Frontal cortex (tissue), 4 donors: ENCODE results near the gene ZMYND19. TPM values are rescaled to one million over a fixed set of nuclear protein-coding genes. Genes with fewer than 3 reads are reported as not detected.
"Not testable (repeated sequence)": the region's sequence is repeated elsewhere in the genome, so short reads cannot be mapped to it uniquely, and the experiment has no call there.

Source experiments
- DNase-seq, 2 donors: peaks; one replicate each; pipeline ENCODE4 v3.0.0; 2012; ENCODE audit warnings: low spot score in 2 of 2
- FAIRE-seq: peaks from 2 replicates; lab custom pipeline; 2012; peaks lifted over from hg19 to GRCh38; lab: Jason Lieb, UNC
- total RNA-seq: library from RNA; depleted of rRNA; stranded (reverse); fragments of >200 nt; gene quantifications from one replicate; pipeline ENCODE4 v1.2.3, GENCODE V29; 2014
- donor health status: control.
- donor health status: control.
- donor health status: control.

The ZMYND19 gene
- total RNA-seq, 1 donor from 2014 or later: 19.6 TPM

DNA sequence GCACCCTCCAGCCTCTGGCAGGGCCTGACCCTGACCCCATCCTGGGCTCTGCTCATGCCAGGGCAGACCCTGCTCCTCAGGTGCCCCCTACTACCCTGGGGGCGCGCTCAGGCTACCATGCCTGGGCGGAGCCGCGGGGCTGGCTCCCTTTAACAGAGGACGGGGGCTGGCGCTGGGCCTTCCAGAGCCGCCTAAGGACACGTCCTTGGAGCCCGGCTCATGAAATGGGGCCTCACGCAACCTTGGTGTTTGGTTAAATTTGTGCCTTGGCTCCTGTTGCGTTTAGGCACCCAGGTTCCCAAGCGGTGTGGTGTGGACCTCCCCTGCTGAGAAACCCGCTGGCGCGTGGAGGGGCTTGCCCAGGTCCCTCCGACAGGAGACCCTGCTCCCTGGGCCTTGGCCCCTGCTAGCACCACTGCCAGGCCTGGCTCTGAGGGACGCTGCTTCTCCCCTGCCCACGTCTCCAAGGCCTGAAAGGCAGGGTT is 25.1 kb upstream of the ZMYND19 start:
- no peak for DNase-seq
- FAIRE-seq: no peak

DNA sequence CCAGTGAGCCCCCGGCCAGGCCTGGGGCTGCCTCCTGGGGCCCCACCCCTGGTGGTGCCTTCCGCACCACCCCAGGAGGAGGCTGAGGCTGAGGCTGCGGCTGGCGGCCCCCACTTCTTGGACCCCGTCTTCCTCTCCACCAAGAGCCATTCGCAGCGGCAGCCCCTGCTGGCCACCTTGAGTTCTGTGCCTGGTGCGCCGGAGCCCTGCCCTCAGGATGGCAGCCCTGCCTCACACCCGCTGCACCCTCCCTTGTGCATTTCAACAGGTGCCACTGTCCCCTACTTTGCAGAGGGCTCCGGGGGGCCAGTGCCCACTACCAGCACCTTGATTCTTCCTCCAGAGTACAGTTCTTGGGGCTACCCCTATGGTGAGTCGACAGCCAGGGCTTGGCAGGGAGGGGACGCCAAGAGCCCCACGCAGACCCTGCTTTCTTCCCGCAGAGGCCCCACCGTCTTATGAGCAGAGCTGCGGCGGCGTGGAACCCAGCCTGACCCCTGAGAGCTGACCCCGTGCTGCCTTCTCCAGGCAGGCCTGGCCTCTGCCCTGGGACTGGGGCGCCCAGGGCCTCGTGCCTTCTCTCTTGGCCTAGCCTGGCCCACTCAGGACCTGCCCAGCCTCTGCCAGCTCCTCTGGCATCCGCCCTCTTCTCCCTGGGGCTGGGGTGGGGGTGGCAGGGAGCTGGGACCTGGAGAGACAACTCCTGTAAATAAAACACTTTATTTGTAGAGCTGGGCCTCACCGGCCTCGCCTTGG is 24.5 kb upstream of the ZMYND19 start:
- no peak for FAIRE-seq
- no peak for DNase-seq

DNA sequence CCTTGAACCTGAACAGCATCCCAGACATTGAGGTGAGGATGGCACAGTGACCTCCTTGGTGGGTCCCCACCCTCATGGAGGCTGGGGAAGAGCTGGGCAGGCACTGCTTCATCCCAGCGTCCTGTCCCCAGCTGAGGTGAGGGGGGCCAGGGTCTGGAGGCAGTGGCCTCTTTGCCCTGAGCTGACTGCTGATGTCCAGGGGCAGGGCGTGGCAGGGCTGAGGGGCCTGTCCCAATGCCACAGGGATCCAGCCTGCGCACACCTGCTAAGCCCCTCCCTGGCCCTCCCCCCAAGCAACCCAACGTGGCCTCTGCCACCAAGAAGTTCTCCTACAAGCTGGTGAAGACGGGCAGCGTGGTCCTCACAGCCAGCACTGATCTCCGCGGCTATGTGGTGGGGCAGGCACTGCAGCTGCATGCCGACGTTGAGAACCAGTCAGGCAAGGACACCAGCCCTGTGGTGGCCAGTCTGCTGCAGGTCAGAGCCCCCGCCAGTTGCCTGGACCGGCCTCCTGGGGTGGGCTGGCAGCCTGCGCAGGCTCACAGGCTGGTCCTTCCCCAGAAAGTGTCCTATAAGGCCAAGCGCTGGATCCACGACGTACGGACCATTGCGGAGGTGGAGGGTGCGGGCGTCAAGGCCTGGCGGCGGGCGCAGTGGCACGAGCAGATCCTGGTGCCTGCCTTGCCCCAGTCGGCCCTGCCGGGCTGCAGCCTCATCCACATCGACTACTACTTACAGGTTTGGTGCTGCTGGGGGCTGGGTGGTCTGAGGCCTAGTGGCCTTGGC is 23.6 kb upstream of the ZMYND19 start:
- DNase-seq (no peak), FAIRE-seq (no peak)

DNA sequence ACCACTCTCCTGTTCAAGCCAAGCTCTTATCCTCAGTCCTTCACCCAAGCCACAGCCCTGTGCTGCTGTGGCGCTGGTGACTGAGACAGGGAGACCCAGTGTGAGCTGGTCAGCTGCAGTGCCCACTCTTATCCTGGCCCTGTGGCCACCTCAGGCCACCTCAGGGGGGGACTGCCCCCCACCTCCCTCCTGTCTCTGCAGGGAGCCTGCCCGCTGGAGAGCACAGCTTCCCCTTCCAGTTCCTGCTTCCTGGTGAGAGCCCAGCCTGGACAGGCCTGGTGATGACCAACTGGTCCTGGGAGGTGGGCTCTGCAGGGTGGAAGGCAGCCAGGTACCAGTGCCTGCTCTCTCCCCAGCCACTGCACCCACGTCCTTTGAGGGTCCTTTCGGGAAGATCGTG is 22.9 kb upstream of the ZMYND19 start:
- DNase-seq (no peak), FAIRE-seq (no peak)

- DNase-seq (no peak), FAIRE-seq (no peak)
These were observed 22.4 kb upstream of the ZMYND19 start for GRCh38 chr9:137612741-137613142.

DNA sequence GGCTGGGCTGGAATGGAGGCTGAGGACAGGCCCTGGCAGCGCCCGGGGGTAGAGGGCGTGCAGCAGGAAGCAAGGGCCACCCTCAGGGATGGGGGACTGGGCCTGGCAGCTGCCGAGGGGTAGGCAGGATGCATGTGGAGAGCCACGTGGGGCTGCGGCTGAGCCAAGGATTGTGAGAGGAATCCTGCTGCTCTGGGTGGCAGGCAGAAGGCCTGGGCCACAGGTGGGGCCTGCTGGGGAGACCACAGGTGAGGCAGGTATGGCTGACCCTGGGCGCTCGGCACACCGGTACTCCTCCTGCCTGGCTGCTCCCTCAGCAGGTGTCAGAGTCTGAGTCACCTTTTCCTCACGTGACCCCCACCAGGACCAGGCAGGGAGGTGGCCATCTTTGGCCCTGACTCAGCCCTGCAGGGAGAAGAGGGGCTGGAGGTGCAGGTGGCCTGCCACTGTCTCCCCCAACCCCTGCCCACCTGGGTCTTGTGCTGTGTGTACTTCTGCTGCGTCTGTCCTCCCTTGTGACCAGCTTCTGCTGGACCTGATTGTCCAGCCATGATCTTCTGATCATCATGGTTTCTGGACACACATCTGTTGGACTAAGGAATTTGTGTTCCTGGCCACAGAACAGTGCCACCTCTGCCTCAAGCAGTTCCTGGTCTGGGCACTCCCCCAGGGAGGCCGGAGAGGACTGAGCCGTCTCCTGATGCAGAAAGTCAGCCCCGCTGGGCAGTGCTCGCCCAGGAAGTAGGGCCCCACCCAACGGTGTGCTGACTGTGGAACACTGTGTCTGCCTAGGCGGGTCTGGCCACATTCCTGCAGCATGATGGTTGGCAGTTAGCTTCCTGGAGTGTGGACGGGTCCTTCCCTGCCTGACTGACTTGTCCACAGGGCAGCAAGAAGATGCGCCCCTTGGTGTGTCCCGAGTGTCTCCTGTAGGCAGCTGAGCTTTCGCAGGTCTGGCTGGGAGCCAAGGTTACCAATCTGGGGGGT is 21.6 kb upstream of the ZMYND19 start:
- no peak for FAIRE-seq
- no peak for DNase-seq

GRCh38 chr9:137610944-137611343 is 20.6 kb upstream of the ZMYND19 start:
- no peak for FAIRE-seq
- DNase-seq: no peak

GRCh38 chr9:137607141-137607857 is 17.0 kb upstream of the ZMYND19 start:
- FAIRE-seq (no peak), DNase-seq (no peak)

GRCh38 chr9:137606734-137607138 is 16.4 kb upstream of the ZMYND19 start:
- FAIRE-seq (no peak), DNase-seq (peak in 1 of 2 donors; percentile 60)

- no peak for DNase-seq
- no peak for FAIRE-seq
These were observed 15.8 kb upstream of the ZMYND19 start for GRCh38 chr9:137606005-137606621.

DNA sequence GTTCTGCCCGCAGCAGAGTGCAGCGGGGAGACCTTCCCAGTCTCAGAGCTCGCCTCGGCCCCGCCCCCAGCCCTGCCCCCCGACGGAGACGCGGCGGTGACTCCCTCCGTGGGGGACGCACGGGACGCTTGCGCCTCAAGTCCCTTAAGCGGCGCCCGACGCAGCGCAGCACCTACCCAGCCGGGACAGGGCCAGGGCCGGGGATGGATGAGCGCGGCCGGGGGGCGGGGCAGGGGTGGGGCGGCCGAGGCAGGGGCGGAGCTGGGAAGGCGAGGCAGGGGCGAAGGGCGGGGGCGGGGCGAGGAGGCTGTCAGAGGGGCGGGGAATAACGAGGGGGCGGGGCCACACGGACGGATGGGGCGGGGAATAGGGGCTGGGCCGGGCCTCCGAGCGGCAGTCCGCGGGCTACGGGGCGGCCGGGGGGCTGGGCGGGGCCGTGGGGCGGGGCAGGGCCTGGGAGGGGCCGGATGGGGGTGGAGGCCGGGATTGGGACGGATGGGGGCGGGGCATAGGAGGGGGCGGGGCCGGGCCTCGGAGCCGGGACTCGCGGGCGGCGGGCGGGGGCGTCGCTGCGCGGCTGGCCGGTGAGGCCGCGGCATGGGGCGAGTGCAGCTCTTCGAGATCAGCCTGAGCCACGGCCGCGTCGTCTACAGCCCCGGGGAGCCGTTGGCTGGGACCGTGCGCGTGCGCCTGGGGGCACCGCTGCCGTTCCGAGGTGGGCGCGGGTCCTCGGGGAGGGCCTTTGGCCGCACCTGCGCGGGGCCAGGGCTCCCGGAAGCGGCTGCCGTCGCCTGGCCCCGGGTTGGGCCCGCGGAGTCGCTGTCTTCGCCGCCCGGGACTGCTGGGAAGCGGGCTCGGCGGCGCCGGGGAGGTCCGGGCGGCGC is 15.1 kb upstream of the ZMYND19 start, which contains the start of gene ARRDC1:
Gene ARRDC1, plus strand, starts transcription at position 566 of the 884 bp plus-strand sequence. Its CDS starts 32 bp downstream, at position 598.
- DNase-seq (peak; percentile 97 to 98), FAIRE-seq (no peak)

DNA sequence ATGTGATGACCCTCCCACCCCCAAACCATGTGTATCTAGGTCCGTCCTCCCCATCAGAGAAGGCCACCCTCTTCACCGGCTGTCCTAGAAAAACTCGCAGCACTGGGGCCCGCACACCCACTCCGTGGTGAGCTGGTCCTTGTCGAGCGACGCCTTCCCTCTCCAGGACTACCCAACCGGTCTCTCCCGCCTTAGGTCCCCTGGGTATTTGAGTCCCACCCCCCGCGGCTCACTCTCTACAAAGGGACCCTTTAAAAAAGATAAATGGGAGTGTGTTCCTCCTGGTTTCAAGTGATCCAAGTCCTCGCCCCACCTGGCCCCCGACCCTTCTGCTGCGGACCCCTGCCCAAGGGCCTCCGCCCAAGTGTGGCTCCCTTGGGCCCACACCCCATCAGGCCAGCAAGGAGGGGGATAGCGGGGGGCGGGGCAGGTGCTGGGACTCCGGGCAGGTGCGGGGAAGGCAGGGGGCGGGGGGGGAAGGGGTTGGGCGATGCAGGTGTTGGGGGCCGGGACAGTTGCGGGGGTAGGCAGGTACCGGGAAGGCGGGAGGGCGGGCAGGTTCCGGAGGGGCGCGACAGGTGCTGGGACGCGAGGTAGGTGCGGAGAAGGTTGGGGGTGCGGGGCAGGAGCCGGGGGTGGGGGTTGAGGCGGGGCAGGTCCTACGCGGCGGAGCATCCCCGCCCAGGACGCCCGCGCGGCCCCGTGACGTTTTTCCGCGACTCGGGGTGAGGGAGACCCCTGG is 14.2 kb upstream of the ZMYND19 start:
- FAIRE-seq: no peak
- DNase-seq: no peak

GRCh38 chr9:137603879-137604278 is 13.6 kb upstream of the ZMYND19 start:
- FAIRE-seq (no peak), DNase-seq (no peak)

- FAIRE-seq (no peak), DNase-seq (no peak)
These were observed 12.3 kb upstream of the ZMYND19 start for GRCh38 chr9:137602661-137603060.

DNA sequence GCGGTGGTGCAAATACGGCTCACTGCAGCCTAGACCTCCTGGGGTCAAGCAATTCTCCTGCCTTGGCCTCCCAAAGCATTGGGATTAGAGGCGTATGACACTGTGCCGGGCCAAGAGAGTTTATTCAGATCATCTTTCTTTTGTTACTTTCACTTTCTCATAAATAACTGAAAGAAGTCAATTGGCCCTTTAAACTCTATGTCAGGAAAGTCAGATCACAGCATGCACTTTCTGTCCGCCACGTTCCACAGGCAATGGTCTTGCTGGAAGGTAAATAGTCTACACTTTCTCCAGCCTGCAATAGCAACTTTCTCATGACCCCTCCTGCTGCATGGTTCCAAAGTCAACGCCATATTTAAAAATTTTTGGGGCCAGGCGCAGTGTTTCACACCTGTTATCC is 8.6 kb upstream of the ZMYND19 start:
- DNase-seq: no peak
- no peak for FAIRE-seq

- not testable (repeated sequence) for FAIRE-seq, DNase-seq
These were observed 6.3 kb upstream of the ZMYND19 start for GRCh38 chr9:137596577-137596976.

DNA sequence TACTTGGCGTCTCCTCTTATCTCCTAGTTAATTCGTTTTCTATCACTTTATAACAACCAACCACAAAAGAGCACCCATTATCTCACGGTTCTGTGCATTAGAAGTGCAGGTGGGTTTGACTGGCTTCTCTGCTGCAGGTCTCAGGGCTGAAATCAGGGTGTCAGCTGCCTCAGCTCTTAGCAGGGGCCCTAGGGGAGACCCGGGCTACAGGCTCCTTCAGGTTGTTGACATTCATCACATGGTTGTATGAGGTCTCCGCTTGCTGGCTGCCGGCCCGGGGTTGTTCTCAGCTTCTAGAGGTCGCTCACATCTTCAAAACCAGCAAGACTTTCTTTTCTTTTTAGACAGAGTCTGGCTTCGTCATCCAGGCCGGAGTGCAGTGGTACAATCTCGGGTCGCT is 2.9 kb upstream of the ZMYND19 start:
- DNase-seq: no peak
- FAIRE-seq: no peak
